NOMO-1 (cell line): Measurements from ENCODE around the gene SRGAP3.

Experiments used
- DNase-seq, 2 experiments: peaks; one replicate each; lab custom pipeline; 2025; ENCODE audit not compliant: unreplicated experiment in 2 of 2; lab: John Stamatoyannopoulos, UW

Gene SRGAP3

DNA sequence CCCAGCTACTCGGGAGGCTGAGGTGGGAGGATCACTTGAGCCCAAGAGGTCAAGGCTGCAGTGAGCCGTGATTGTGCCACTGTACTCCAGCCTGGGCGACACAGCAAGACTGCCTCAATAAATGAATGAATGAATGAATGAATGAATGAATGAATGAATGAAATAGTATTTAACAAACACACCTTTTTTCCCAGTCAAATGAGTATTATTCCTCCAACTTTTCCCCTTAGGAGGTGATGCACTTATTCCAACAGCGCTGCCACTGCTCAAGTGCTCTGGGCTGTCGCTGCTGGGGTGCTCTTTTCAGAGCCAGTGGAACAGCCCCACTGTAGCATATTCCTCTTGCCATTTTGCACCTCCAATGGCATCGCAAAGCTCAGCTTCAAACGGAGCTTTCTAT, 219.4 kb downstream of the SRGAP3 start:
- DNase-seq: no peak

DNA sequence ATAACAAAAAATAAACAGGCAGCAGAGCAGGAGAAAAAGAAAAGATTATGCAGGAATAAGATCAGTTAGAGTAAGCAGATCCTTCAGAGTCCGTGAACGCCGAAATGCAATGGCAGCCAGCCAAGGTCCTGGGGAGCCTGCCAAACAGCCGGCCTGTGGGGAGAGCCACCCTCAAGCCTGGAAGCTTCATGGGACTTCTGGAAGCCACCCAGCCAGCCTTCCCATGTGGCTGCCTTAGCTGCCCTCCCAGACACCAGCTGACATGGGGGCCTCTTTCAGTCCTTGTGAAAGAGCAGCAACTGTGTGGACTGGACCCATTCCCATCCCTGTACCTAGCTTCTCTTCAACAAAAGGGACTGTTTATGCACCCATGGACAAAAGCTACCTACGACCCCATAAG, 221.3 kb downstream of the SRGAP3 start:
- DNase-seq: no peak

DNA sequence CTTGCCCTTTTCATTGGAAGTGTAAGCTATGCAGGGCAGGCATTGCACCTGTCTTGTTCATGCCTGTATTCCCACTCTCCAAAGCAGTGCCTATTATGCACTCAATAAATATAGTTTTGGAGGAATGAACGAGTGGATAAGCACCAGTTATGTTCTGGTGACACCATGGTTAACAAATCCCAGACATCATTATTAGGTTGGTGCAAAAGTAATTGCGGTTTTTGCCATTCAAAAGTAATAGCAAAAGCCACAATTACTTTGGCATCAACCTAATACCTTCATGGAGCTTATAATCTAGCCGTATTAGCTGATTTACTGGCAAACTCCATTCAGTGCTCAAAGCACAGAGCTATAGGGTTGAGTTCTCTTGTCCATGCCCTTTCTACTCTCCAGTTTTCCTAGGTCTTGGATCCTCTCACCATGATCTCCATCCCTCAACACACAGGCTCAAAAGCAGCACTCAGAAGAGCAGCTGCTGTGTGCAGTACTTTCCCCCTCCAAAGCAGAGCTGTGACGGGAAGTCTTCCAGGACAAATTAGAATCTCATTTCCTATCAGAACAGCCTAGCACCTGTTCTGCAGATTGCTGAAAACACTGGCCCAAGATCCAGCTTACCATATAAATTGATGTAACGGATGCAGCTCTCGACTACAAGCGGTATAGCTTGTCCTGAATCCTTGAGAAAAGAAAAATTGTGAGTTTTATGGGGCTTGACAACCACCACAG, 223.0 kb downstream of the SRGAP3 start:
- no peak for DNase-seq

DNA sequence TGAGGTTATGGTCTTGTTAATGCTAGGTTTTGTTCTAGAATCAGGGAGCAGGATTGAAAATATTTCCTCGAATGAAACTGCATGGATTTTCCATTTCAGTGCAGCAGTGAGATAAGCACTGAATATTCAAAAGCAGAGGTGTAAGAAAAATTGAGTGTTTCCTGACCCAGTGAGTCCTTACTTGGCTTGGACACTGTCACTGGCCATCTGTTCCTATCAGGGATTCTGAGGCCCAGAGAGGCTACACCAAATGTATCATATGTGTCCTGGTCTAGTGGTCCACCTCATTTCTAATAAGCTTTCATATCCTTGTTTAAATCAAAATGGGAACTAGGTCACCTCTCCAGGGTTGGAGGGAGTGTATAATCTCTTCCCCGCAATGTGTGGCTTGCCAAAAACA, 225.1 kb downstream of the SRGAP3 start:
- no peak for DNase-seq

DNA sequence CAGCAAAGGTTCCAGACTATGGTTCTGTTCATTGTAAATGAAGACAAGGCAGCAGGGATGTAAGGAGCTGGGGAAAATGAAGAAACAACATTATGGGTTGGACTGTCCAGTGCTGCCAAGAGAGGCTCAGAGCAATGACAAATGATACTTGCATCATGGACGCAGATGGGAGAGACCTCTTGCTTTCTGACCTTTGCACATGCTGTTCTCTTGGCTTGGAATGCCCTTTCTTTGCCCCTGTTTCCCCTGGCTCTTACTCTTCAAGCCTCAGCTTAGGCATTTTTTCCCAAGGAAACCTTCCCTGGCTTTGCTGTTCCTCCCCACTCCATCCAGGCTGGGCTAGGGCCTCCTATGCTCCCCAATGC, 226.2 kb downstream of the SRGAP3 start:
- DNase-seq: no peak

DNA sequence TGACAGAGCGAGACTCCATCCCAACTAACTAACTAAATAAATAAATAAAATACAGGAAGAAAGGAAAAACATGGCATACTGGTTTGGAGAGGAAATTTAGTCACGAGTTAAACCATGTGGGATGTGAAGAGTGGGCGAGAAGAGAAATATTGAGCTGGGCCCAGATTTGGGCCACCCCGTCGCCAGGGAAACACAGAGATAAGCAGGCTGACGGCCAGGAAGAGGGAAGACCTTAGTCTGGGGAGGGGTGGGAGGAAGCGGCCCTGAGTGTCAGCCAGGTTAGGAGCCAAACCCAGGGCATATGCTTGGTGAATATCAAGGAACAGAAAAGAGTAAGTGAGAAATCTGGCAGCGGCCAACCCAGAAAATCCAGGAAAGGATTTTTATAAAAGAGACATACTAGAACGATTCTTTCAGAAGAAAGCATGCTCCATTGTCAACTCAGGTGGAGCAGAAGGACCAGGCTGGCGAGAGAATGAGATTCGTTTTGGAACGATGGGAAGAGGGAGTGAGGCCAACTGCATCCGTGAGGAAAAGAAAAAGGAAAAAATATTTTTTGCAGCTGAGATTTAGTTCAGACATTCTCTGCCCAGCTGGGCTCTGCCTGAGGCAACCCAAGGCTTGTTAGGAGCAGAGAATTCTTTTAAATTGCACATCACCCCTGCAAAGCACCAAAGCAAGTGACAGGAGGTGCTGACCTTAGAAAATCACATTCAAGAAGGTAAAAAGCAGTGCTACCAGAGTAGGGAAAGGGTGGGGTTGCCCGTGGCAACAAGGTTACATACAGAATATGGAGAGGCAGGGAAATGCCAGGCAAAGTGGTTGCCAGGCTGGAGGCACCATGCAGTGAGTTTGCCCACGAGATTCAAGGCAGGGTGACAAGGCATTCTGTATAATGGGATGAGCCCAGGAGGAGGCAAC, 226.9 kb downstream of the SRGAP3 start:
- no peak for DNase-seq

DNA sequence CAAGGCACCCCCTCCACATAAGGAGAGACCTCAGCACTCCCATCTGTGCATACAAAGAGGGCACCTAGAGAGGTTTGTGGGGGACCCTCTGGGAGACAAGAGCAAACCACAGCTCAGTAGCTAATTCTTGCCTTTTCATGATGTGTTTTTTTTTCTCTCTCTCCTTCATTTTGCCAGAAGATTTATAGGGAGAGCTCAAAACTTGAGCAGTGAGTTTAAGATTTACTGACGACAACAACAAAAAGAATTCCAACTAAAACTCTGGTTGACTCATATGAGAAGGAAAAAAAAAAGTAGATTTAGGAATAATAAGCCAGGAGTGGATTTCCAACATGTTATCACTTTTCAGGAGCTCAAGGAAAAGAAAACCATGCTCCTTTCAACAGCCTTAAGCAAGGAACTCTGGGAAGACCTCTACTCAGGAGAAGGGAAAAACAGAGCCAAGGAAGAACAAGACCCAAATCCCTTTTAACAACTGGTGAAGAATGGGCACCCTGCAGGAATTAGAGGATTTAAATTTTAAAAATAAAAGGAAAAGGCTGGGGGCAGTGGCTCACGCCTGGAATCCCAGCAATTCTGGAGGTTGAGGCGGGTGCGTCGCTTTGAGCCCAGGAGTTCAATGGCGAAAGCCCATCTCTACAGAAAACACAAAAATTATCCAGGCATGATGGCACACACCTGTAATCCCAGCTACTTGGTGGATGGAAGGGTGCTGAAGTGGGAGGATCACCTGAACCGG, 228.0 kb downstream of the SRGAP3 start:
- DNase-seq: no peak

DNA sequence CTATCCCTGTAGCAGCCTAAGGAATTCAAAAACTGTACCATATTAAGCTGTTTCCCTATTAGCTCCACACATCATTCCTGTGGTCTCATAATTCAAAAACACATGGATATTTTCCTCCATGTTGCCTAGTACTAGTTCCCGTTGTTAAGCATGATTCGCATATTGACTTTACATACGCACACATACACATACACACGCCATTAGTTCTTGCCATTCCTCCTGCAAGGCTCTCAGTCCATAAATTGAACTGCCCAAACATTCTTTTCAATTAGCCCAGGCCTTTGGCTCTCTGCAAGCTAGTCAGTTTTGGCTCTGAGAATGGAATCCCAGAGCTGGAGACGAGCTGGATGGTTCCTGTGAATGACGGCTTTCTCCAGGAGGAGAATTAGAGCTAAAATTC, 229.0 kb downstream of the SRGAP3 start:
- no peak for DNase-seq

DNA sequence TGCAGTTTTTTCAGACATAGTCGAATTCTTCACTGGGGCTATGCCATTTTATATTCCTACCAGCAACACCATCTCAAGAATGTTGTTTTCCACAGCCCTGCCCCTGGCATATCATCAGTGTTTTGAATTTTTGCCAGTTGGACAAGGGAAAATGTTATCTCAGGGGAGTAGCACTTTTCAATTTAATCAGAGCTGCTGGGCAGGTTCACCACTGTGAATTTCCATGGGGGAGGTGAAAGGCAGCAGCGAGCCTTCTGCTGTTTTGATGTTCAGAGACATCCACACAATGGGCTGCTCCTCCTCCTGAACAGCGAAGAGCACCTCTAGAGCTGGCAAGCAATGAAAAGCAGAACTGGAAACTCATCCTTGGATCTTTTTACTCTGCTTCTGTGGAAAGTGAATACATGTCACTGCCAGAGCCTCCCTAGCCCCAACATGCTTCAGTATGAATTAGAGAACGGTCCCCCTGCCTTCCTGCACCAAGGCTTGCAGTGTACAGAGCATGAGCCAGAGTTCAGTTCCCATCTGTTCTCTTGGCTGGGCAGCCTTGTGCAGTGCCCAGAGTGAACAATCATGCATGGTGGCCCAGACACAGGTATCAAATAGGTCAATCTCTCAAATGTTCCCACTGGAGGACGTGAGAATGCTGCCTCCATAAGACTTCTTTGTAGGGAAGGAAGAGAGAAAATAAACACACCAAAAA, 230.0 kb downstream of the SRGAP3 start:
- no peak for DNase-seq

DNA sequence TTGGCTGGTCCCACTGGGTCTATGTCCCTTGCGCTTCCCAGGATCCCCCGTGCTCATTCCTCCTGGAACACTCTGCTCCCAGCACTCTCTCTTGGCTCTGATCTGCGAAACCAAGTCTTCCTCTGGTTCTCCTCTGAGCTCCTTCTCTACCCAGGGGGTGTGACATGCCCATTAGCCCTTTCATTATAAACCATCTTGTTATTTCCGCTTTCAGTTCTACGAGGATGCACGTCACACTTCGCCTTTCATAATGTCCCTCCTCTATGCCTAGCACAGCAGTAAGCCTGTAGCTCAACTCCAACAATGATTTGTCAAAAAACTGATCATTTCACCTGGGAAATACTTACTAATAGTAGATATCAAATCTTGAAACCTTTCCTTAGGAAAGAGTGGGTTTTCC, 234.2 kb downstream of the SRGAP3 start:
- no peak for DNase-seq

DNA sequence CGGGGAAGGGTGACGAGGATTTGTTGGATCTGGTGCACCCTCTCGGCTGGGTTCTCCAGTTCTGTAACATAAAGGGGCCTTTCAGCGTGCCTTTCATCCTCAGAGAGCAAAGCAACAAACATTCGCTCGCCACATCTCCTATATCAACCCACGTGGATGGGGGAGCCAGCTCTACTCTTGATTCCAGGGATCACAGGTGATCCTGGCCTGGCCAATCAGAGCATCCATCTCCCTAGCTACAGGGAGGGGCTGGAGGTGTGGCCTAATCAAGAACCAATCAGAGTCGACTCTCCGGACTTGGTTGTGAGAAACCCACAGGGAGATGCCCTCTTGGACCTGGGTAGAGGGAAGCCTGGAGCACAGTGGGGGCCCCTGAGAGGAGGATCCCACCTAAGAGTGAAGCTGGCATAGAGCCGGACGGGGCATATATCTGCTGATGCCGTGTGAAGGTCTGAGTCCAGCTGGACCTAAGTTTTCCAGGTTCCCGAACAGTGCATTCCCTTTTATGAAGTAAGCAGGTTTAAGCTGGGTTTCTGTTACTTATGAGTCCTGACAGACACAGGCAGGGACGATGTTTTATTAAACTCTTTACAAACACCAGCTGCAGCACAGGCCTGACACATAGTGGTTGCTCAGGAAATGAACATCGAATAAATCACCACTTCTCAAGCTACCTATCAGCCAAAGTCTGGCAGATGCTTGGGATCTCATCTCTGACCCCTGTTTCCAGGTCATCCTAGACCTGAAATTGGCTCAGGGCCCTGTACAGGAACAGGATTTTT, 235.5 kb downstream of the SRGAP3 start:
- no peak for DNase-seq

DNA sequence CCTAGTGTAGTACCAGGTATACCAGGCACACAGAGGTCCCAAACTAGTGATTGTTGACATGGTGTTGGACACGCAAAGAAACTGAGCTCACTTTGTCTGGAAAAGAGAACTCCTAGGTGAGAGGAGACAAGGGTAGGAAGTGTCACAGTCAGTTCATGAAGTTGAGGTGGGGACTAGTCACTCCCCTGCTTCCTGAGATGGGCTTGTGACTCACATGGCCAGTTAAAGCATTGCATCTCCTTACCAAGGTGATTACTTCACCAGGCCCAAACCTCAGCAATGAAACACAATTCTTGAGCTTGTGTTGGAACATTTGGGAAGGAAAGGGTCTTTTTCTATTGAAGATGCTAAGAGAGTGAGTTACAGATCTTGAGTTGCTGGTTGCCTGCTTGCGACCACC, 236.9 kb downstream of the SRGAP3 start:
- DNase-seq: no peak

DNA sequence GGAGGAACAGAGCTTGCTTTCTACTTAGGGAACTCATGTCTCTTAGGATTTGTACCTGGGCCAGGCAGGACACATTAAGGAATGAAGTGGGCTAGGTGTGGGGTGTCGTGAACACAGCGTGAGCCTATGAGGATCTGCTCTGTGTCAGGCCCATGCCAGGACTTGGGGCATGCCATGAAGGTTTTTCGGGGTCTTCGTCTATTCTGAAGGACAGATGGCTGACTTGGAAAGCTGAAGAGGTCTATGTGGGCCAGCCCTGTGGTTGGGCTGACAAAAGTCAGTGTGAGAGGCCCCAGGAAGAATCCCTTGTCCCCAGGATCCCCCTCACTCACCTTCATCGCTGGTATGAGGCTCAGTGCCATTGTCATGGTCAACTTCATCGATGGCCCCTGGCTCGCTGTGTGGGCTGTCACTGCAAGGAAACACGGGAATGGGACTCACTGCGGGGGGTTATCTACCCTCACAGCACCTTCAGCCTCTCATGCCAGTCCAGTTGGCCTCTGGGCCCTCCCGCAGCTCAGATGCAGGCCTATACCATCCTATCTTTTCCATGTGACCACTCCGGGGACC, 239.4 kb downstream of the SRGAP3 start:
- no peak for DNase-seq

DNA sequence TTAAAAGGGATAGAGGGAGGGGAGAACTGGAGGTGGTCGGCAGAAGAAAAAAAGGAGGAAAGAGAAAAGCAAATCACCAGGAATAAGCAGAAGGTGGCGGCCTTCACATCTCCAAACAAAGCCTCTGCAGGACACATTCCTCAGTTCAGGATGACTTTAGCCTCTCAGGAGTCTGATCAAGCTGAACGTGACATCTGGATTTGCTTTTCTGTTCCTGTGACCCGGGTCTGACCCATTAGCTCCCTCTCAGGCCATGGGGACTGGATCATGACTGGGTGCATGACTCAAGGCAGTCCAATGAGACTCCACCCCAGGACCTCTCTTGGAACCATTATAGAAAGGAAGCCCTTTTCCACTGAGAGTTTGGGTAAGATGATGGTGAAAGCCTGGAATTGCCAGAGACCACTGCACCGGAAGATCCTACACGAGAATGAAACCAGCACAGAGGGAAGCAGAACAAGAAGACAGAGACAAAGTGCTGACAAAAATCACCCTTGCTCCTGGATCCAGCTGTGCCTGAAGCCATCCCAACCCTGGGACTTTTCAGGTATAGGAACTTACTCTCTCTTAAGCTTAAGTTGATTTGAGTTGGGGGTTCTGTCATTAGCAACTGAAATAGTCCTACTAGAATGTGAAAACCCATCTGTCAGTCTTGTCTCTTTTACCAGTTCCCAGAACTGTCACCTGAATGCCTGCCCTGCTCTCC, 240.7 kb downstream of the SRGAP3 start:
- no peak for DNase-seq

DNA sequence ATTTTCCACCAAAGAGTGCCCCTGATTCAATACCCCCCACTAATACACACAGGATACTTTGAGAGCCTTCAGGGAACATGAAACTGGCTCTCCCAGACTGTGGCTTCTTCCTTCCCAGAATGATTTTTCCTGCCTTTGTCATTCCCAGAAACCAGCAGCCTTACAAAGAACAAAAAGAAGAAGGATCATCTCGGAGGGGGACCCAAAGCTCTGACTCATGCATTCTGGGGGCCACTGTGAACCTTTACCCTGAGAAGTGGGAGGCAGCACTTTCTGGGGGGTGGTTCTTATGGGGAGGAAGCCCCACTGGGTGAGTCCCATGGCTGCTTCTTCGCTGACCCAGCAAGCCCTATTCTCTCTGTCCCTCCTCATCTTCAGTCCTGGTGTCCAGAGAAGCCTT, 241.5 kb downstream of the SRGAP3 start:
- no peak for DNase-seq

DNA sequence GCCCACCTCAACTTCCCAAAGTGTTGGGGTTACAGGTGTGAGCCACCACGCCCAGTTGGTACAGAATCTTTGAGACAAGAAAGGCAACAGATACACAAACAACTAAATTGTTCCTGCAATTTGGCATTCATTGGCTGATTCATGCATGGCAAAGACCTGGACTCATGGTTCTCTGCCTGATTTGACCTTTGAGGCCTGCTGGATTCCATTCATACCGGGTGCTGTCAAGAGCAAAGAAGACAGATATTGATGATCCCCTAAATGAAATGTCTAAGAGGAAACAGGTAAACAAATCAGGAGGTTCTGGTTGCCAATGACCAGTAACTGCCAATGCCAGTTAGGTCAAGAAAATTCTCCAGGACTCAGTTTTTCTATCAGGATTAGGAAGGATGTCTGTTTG, 242.2 kb downstream of the SRGAP3 start:
- DNase-seq: no peak

DNA sequence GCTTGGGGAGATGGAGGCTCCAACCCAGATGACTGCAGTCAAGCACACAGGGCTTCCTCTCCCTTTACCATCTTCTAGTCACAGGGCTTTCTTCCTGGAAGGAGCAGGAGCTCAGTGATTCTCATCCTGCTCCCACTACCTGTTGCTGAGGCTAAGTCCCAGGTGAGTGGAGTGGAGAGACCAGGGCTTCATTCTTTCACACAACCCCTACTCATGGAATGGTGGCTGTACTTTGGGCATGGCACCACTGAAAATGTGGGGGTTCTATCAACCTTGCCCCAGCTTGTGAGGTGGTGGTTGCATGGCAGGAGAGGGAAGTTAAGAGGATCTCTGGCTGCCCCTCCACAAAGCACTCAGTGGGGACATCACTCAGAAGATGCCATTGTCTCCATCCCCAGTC, 249.4 kb downstream of the SRGAP3 start:
- no peak for DNase-seq

DNA sequence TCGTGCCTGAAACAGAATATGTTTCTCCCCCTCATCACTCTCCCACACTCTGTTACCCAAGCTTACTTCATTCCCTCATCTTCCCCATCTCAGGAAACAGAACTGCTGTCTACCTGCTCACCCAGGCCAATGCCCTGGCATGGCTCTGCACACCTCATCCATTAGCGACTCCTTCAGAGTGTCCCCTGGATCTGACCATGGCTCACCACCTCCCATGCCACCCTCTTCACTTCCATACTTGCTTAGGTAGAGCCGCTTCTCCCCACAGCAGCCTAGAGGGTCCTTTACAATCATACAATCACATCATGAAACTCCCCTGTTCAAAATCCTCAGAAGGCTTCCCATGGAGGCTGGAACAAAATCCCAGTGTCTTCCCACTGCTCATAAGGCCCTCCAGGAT, 252.3 kb downstream of the SRGAP3 start:
- no peak for DNase-seq

DNA sequence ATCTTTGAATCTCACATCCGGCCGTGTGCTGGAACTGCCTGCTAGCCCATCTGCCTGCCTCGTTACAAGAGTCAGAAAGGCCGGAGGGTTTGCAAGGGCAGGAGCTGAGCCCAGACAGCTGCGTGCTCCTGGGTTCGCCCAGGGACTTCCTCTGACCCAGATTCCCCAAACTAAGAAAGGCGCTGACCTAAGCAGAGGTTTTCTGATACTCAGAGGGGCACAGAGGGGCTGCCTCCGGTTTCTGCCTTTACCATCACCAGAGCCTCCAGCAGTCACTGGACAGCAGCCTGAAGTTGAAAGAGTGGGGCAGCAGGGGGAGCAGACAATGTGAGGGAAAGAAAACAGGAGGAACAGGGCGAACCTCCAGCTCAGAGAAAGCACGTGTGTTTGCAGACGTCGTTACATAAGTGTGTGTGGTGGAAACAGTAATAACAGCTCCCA, 252.7 kb downstream of the SRGAP3 start:
- no peak for DNase-seq
